Posterior vena cava (tissue), 2 donors: Measurements from ENCODE around the gene HPD. TPM values are rescaled to one million over a fixed set of nuclear protein-coding genes. Genes with fewer than 3 reads are reported as not detected.
"Not testable (repeated sequence)": the region's sequence is repeated elsewhere in the genome, so short reads cannot be mapped to it uniquely, and the experiment has no call there.

Experiments
- DNase-seq: peaks from one replicate; pipeline ENCODE4 v3.0.0-alpha.2; 2020; ENCODE audit warnings: low spot score
- intact Hi-C, 2 donors: fragments of 100-400 bp; cut with DNase I; formaldehyde crosslinking; loops; one replicate each; pipeline versions ENCODE4 v1.14.1 to v1.14.2; 2022 to 2023
- total RNA-seq, 2 donors: library from RNA; stranded (reverse); fragmentation: NEBNext Ultra II Directional; extraction: Animal tissue kit (Norgen Biotek cat#: 25700); gene quantifications; one replicate each; pipeline ENCODE4 v1.2.1, GENCODE V29; 2021
- donor health status: DM: yes; HTN: yes; CAD: no.
- donor health status: DM: yes; HTN: yes; CAD: no.

Gene HPD
- total RNA-seq, 2 donors from 2014 or later, result 5.6 to 17.4 TPM

DNA sequence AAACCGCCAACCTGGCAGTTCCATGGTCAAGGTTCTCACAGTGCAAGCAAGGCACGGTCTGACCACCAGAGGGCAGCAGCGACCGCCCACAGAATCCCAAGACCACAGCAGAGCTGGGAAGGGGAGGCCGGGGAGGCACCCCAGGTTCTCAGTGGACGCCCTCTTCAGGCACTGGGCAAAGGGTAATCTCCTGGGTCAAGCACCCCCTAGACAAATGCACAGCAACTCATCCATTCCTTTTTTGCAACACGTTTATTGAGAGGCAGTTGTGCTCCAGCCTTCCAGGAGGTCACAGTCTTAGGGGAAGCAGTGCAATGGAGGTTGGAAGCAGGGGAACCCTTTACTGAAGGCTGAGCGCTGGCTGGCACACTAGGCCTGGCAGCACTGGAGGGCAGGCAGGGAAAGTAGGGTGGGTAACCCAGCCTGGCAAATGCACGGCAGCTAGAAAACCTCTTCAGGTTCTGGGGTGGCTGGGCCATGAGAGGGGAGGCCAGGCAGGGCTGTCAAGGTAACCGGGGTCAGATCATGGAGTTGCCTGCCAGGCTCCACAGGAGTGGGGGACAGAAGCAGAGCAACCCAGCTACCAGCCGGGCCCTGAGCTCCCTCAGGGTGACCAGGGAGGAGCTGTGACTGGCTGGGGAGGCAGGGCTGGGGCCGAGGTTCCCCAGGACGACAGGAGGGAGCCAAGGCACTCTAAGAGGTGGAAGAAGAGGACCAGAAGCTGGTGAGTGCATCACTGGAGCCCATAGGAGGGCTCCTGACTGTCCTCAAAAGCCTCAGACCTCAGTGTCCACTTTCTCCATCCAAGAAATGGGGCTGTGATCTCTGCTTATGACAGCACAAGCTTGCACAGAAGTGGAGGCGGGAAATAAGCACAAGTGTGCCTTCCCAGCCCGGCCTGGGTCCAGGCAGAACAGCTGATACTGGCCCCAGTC, 63.4 kb downstream of the HPD start:
- DNase-seq, result peak; percentile 97
- intact Hi-C loops, result loop anchor here (2.0 to 5.0 kb wide), 3 partner anchors 18 to 98 kb away; partner anchors contain the start of gene PSMD9 (in 1 of the 2)

DNA sequence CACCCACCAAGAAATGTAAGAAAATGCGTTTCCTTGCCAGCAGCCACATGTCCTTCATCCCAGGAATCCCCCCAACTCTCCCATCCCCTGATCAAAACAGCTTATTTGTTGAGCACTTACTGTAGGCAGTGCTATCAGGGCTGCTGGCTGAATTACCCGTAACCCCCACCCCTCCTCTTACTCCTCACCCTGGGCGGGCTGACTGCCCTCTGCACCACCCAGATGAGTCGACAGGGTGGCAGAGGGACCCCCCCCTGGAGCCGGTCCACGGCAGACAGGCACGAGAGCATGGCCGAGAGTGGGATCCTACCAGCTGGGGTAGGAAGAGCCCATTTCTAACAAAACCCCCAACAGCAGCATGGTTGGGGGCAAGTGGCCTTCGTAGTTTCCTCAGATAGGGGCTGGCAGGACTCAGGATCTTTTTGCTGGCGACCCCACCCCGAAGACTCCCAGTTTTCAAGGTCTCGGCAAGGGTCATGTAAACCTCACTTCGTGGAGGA, 64.1 kb downstream of the HPD start:
- DNase-seq, result peak; percentile 83
- intact Hi-C loops, result loop anchor here (2.0 to 5.0 kb wide), 4 partner anchors 18 to 98 kb away; partner anchors contain the start of gene PSMD9 (in 1 of the 2)

DNA sequence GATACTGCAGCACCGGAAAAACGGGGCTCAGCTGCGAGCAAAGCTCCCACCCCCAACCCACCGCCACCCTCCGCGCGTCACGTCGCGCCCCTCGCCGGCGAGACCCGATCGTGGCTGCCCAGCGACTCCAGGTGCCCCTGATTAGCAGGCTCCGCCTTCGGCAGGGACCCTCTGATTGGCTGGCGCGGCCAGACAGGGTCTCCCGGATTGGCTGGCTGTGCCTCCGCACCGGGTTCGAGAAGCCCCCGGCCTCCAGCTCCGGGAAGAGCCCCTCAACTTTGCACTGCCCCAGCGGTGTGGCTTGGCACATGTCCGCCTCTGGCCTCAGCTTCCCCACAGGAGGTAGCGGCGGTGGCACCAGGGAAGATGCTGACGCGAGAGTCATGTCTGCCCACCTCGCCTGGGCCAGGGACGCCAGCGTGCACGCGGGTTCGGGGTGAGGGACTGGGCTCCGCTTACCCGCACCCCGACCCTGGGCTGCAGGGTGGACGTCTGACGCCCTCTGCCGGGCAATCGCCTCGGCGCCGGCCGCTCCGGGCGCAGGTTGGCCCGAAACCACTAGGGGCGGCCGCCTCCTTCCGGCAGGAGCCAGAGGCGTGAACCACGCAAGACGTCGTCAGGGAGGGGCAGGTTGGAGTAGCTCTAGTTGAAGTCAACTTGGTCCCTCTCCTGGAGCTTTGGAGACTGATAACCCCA, 64.7 kb downstream of the HPD start:
- peak; percentile 98 for DNase-seq
- intact Hi-C loops, result loop anchor here (2.0 to 5.0 kb wide), 4 partner anchors 19 to 97 kb away; partner anchors contain the start of gene PSMD9 (in 1 of the 2)

DNA sequence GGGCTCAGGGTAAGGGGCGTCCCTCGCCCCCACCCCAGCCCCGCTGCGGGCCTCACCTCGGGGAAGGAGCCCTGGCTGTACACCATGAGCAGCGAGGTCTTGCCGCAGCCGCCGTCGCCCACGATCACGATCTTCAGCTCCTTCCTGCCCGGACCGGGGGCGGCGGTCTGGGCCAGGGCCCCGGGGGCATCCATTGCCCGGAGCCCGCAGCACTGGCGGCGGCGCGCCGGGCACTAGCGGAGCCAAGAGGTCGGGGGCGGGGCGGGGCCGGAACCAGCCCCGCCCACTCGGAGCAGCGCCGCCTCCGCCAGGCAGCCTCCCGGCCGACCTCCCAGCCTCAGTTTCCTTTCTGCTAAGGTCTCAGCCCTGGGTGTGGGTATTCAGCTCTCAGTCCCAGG, 65.2 kb downstream of the HPD start, which contains the start of gene RHOF:
Gene RHOF, minus strand, starts transcription at position 249 of the 398 bp plus-strand sequence. Its CDS starts 55 bp downstream, at position 194.
- intact Hi-C loops, result loop anchor here (2.0 to 5.0 kb wide), 2 partner anchors 95 to 96 kb away; partner anchors contain the start of gene PSMD9 (in 1 of the 2)
- no peak for DNase-seq

DNA sequence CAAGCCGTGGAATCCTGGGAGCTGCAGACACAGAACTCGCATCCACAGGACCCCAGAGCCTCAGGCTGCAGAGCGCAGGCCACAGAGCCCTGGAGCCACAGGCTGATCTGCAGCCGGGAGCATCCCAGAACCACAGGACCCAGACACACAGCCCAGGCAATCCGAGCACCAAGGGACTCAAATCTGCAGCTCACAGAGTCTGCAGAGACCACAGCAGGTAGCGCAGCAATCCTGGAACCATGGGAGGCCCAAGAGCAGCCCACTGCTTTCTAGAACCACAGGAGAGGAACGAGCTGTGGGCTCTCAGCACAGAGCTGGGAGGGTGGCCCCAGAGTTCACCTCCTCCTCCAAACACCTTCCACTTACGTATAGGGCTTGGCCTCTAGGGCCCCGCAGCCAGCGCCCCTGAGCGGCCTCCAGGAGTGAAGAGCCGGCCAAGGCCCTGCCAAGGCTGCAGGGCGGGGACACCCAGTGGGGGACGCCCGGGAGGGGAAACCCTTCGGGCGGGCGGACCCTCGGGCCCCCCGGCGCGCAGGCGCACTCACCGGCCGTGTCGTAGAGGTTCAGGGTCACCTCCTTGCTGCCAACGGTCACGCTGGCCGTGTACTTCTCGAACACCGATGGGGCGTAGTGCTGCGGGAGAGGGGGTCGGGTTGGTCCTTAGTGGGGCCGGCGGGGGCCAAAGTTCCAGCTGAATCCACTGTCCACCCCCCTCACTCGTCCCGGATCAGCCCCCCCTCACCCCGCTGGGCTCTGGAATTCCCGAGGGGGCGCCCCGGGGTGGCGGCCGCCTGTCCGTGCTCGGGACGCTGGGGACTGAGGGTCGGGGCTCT, 65.8 kb downstream of the HPD start:
- intact Hi-C loops, result loop anchor here (2.0 to 5.0 kb wide), 2 partner anchors 96 kb away; partner anchors contain the start of gene PSMD9 (in 1 of the 2)
- peak; percentile 86 for DNase-seq

DNA sequence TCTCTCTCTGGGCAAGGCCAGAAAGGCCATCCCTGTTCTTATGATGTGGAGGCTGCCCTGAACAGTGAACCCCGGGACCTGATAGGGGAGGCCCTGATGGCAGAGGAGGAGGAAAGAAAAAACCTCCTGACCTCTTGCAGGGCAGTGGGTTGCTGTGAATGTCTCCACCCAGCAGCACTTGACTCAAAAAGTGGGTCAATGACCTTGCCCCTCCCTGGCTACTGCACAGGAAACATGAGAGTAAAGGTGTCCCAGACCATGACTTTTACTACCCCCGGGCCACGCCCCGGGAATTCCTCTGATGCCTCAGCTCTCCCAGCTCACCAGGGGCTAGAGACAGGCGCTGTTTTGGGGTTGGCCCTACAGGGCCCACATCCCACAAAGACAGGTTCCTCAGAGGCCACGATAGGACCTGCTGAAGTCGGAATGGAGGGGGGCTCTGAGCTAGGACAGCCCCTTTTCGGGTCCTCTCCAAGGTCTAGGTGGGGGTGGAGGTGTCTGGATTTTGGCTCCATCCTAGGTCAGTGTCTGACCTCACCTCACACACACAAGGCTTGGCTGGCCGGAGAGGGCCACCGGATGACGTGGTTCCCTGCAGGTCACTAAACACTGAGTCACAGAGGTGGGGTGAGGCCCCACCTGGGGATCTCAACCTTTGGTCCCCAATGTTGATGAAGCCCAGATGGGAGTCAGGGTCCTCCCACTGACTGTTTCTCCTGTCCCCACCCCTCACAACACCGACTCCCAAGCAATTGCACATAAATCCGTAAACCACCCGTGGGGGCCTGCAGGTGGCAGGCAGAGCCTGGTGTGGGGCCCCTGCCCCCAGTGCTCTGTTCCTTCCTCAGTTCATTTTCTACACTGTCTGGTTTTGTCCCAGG, 66.7 kb downstream of the HPD start:
- intact Hi-C loops, result loop anchor here (2.0 to 5.0 kb wide), 2 partner anchors 95 to 97 kb away; partner anchors contain the start of gene PSMD9 (in 1 of the 2)
- peak; percentile 68 for DNase-seq

DNA sequence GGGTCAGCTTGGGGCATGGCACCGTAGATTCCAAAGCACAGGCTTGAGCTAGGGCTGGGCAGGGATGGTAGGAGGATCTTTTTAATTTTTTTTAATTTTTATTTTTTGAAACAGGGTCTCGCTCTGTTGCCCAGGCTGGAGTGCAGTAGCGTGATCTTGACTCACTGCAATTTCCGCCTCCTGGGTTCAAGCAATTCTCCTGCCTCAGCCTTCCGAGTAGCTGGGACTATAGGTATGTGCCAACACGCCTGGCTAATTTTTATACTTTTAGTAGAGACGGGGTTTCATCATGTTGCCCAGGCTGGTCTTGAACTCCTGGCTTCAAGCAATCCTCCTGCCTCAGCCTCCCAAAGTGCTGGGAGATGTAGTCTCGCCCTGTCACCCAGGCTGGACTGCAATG, 67.9 kb downstream of the HPD start:
- DNase-seq, result not testable (repeated sequence)
- intact Hi-C loops, result loop anchor here in 1 of 2 donors (5.0 kb wide), 1 partner anchor 93 kb away; no protein-coding TSS in a partner anchor

DNA sequence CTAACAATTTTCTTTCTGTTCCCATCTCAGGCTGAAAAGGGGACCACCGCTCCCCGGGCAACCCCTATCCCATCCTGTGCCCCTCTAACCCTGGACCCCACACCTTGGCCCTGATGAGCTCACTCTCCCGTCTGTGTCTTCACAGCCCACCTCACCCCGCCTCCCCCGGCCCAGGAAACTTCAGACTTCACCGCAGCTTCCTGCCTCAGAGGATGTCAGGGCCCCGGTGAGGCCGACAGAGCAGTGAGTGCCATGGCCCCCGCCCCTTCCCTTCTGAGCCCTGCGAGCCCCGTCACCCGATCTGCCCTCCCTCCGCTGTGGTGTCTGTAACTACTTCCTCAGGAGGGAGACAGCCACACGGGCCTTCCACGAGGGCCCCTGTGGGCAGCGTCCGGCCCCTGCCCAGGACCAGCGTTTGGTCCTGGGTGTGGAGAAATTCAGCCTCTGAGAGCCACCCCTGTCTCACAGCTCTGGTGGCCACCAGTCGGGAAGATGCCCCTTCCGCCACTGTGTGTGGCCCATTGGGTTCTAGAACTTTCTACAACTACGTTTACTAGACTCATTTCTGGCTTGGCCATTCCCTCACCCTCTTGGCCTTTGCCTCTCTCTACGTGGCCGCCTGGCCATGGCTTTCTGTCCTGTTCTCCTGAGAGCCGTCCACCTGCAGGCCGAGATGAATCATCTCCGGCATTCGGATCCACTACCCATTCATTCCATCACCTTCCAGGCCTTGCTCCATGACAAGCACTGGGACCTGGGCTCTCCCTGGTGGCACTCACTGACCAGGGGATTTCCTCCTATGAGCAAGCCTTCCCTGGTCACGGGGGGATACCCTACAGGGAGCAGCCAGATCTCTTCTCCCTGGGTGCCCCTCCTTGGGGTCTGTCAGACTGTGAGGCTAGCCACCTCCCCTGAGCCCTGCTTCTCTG, 68.6 kb downstream of the HPD start:
- DNase-seq, result peak; percentile 93
- intact Hi-C loops, result loop anchor here in 1 of 2 donors (5.0 kb wide), 1 partner anchor 93 kb away; no protein-coding TSS in a partner anchor

Other genes starting within 250 kb of the HPD start
- gene ORAI1, start 232.3 kb downstream of the HPD start, total RNA-seq, result 10 to 100 TPM; 10.5 to 13.1 TPM
- gene MORN3, start 189.2 kb downstream of the HPD start, total RNA-seq, result under 1 TPM; 0.19 to 0.32 TPM
- 10 to 100 TPM in 1 of 2 donors, 1 to 10 TPM in 1; 7.9 to 11.0 TPM for gene TMEM120B, start 146.1 kb downstream of the HPD start, total RNA-seq
- 10 to 100 TPM in 1 of 2 donors, 1 to 10 TPM in 1; 5.3 to 10.4 TPM for gene RHOF, start 65.2 kb downstream of the HPD start, total RNA-seq
- gene SETD1B, start 54.9 kb downstream of the HPD start, total RNA-seq, result 10 to 100 TPM; 20.2 to 20.9 TPM
- 10 to 100 TPM; 37.9 to 42.1 TPM for gene PSMD9, start 29.9 kb upstream of the HPD start, total RNA-seq
- 1 to 10 TPM in 1 of 2 donors, under 1 TPM in 1; 0.65 to 1.9 TPM for gene CFAP251, start 59.7 kb upstream of the HPD start, total RNA-seq
- 1 to 10 TPM; 3.3 to 7.6 TPM for gene BCL7A, start 163.0 kb upstream of the HPD start, total RNA-seq
- gene MLXIP, start 219.9 kb upstream of the HPD start, total RNA-seq, result 10 to 100 TPM; 78.3 to 81.4 TPM